Stimulated activated CD8-positive, alpha-beta memory T cell treated with anti-CD3 and anti-CD28 coated beads, Interleukin-4, amount 100 ng/mL, for 24 hours (primary cell): Measurements from ENCODE around the gene DUOXA1.
"Not testable (repeated sequence)": the region's sequence is repeated elsewhere in the genome, so short reads cannot be mapped to it uniquely, and the experiment has no call there.

Source experiments
- DNase-seq: peaks from one replicate; pipeline ENCODE4 v3.0.0-alpha.2; 2020; ENCODE audit warnings: low read depth

DUOXA1 gene

GRCh38 chr15:45150997-45151396 lies 21.3 kb upstream of the DUOXA1 start:
- no peak for DNase-seq

- DNase-seq = no peak
Observed at GRCh38 chr15:45150481-45150880, 20.8 kb upstream of the DUOXA1 start.

- no peak for DNase-seq
Observed at GRCh38 chr15:45149060-45149459, 19.4 kb upstream of the DUOXA1 start.

GRCh38 chr15:45148076-45149059 lies 18.7 kb upstream of the DUOXA1 start:
- DNase-seq = no peak

- no peak for DNase-seq
Observed at GRCh38 chr15:45147606-45148005, 17.9 kb upstream of the DUOXA1 start.

- DNase-seq = no peak
Observed at GRCh38 chr15:45146405-45146804, 16.7 kb upstream of the DUOXA1 start.

GRCh38 chr15:45144775-45145174 lies 15.1 kb upstream of the DUOXA1 start:
- no peak for DNase-seq

- DNase-seq = no peak
Observed at GRCh38 chr15:45143946-45144345, 14.3 kb upstream of the DUOXA1 start.

GRCh38 chr15:45143056-45143455 lies 13.4 kb upstream of the DUOXA1 start:
- DNase-seq = no peak

- no peak for DNase-seq
Observed at GRCh38 chr15:45141386-45141785, 11.7 kb upstream of the DUOXA1 start.

GRCh38 chr15:45140557-45141250 lies 11.0 kb upstream of the DUOXA1 start:
- DNase-seq = no peak

- DNase-seq = no peak
Observed at GRCh38 chr15:45139770-45140169, 10.1 kb upstream of the DUOXA1 start.

- no peak for DNase-seq
Observed at GRCh38 chr15:45138814-45139765, 9.4 kb upstream of the DUOXA1 start.

GRCh38 chr15:45137703-45138102 lies 8.0 kb upstream of the DUOXA1 start:
- DNase-seq = no peak

- no peak for DNase-seq
Observed at GRCh38 chr15:45136378-45136764, 6.7 kb upstream of the DUOXA1 start.

GRCh38 chr15:45135705-45136377 lies 6.2 kb upstream of the DUOXA1 start:
- DNase-seq = not testable (repeated sequence)

GRCh38 chr15:45134682-45135604 lies 5.3 kb upstream of the DUOXA1 start:
- no peak for DNase-seq

- DNase-seq = no peak
Observed at GRCh38 chr15:45134046-45134445, 4.4 kb upstream of the DUOXA1 start.

GRCh38 chr15:45133561-45133920 lies 3.9 kb upstream of the DUOXA1 start:
- DNase-seq = no peak

- no peak for DNase-seq
Observed at GRCh38 chr15:45132844-45133560, 3.3 kb upstream of the DUOXA1 start.
